Osteocyte (in vitro differentiated cells): ENCODE results near the gene ERN1. TPM values are rescaled to one million over a fixed set of nuclear protein-coding genes. Genes with fewer than 3 reads are reported as not detected.

Experiments used
- DNase-seq: peaks from one replicate; pipeline ENCODE4 v3.0.0; 2021; ENCODE audit warnings: mixed read lengths; ENCODE audit not compliant: unreplicated experiment; ENCODE audit errors: extremely low spot score
- H3K27ac Mint-ChIP-seq: one replicate; pipeline ENCODE4 v1.8.0; 2021; ENCODE audit warnings: mild to moderate bottlenecking, mixed read lengths; ENCODE audit not compliant: unreplicated experiment
- H3K27me3 Mint-ChIP-seq: one replicate; pipeline ENCODE4 v1.8.0; 2021; ENCODE audit warnings: mixed read lengths; ENCODE audit not compliant: unreplicated experiment
- H3K36me3 Mint-ChIP-seq: one replicate; pipeline ENCODE4 v1.8.0; 2021; ENCODE audit warnings: mixed read lengths; ENCODE audit not compliant: unreplicated experiment
- H3K4me1 Mint-ChIP-seq: one replicate; pipeline ENCODE4 v1.8.0; 2021; ENCODE audit warnings: mixed read lengths; ENCODE audit not compliant: unreplicated experiment
- H3K4me3 Mint-ChIP-seq: one replicate; pipeline ENCODE4 v1.8.0; 2021; ENCODE audit warnings: mild to moderate bottlenecking, moderate library complexity, mixed read lengths; ENCODE audit not compliant: unreplicated experiment
- H3K9me3 Mint-ChIP-seq: one replicate; pipeline ENCODE4 v1.8.0; 2021; ENCODE audit warnings: mixed read lengths; ENCODE audit not compliant: unreplicated experiment
- CTCF ChIP-seq: fragments of 200-600 bp; sonication (generic); IDR thresholded peaks from 2 replicates; pipeline ENCODE4 v1.5.0; 2021; ENCODE audit warnings: antibody characterized with exemption, mild to moderate bottlenecking, moderate library complexity
- total RNA-seq: library from RNA; stranded (reverse); gene quantifications from 2 replicates; pipeline ENCODE4 v1.2.1, GENCODE V29; 2021

ERN1 gene
- total RNA-seq, 1 donor from 2014 or later = 21.4 TPM

GRCh38 chr17:64129515-64129764 lies 504 bp downstream of the ERN1 start:
- no peak for TF ChIP-seq CTCF
- H3K9me3 Mint-ChIP-seq = no peaks in the 10 kb centered on the region
- H3K27me3 Mint-ChIP-seq = no peaks in the 10 kb centered on the region
- no peak for DNase-seq
- peaks cover 4% of the 10 kb centered on the region for H3K36me3 Mint-ChIP-seq
- H3K4me3 Mint-ChIP-seq = peak overlapping the region; percentile 80
- peak overlapping the region; percentile 84 for H3K27ac Mint-ChIP-seq
- H3K4me1 Mint-ChIP-seq = peaks cover 25% of the 10 kb centered on the region

GRCh38 chr17:64128787-64129514 lies 993 bp downstream of the ERN1 start:
- Mint-ChIP-seq H3K9me3 (no peaks in the 10 kb centered on the region), H3K36me3 (peaks cover 5% of the 10 kb centered on the region), H3K4me3 (peak overlapping the region; percentile 80), H3K27ac (peak overlapping the region; percentile 84), H3K4me1 (peaks cover 25% of the 10 kb centered on the region), H3K27me3 (no peaks in the 10 kb centered on the region)
- no peak for TF ChIP-seq CTCF
- peak; percentile 53 for DNase-seq

GRCh38 chr17:64126918-64127317 lies 3.0 kb downstream of the ERN1 start:
- H3K27ac Mint-ChIP-seq = no peak overlapping the region
- DNase-seq = no peak
- H3K36me3 Mint-ChIP-seq = peaks cover 8% of the 10 kb centered on the region
- no peak overlapping the region for H3K4me3 Mint-ChIP-seq
- H3K9me3 Mint-ChIP-seq = no peaks in the 10 kb centered on the region
- H3K27me3 Mint-ChIP-seq = no peaks in the 10 kb centered on the region
- H3K4me1 Mint-ChIP-seq = peaks cover 25% of the 10 kb centered on the region
- no peak for TF ChIP-seq CTCF

- Mint-ChIP-seq H3K9me3 (no peaks in the 10 kb centered on the region), H3K4me1 (peaks cover 24% of the 10 kb centered on the region), H3K4me3 (no peak overlapping the region), H3K27ac (no peak overlapping the region), H3K27me3 (no peaks in the 10 kb centered on the region), H3K36me3 (peaks cover 8% of the 10 kb centered on the region)
- no peak for DNase-seq
- no peak for TF ChIP-seq CTCF
These were observed 4.0 kb downstream of the ERN1 start for GRCh38 chr17:64125937-64126336.

GRCh38 chr17:64124609-64125008 lies 5.3 kb downstream of the ERN1 start:
- Mint-ChIP-seq H3K27ac (no peak overlapping the region), H3K36me3 (peaks cover 8% of the 10 kb centered on the region), H3K4me3 (no peak overlapping the region), H3K4me1 (peaks cover 17% of the 10 kb centered on the region), H3K27me3 (no peaks in the 10 kb centered on the region), H3K9me3 (no peaks in the 10 kb centered on the region)
- no peak for DNase-seq
- TF ChIP-seq CTCF = no peak
